Astrocyte (in vitro differentiated cells and primary cell): ENCODE data around the gene GYG2. TPM values are rescaled to one million over a fixed set of nuclear protein-coding genes. Genes with fewer than 3 reads are reported as not detected.
A peak's percentile ranks its signal among the peaks of the same experiment; 100 is the strongest.
"Not testable (repeated sequence)": the region's sequence is repeated elsewhere in the genome, so short reads cannot be mapped to it uniquely, and the experiment has no call there.

Experiments used
- DNase-seq: peaks from one replicate; pipeline ENCODE4 v3.0.0-alpha.2; 2010; ENCODE audit warnings: low read depth
- FAIRE-seq: peaks from 2 replicates; lab custom pipeline; 2011; peaks lifted over from hg19 to GRCh38; lab: Jason Lieb, UNC
- H2AFZ ChIP-seq: 2 replicates; pipeline ENCODE4 v1.6.0; 2012; ENCODE audit warnings: low read depth, low read length, inconsistent platforms
- H3K27ac ChIP-seq: 2 replicates; pipeline ENCODE4 v1.5.1; 2011; ENCODE audit warnings: low read depth, low read length, inconsistent platforms
- H3K27me3 ChIP-seq: 2 replicates; pipeline ENCODE4 v1.6.0; 2011; ENCODE audit warnings: low read length, inconsistent platforms; ENCODE audit not compliant: insufficient read depth
- H3K36me3 ChIP-seq: 2 replicates; pipeline ENCODE4 v1.5.1; 2011; ENCODE audit warnings: low read length, inconsistent platforms; ENCODE audit not compliant: insufficient read depth
- H3K4me1 ChIP-seq: 2 replicates; pipeline ENCODE4 v1.5.1; 2011; ENCODE audit warnings: low read length, inconsistent platforms; ENCODE audit not compliant: insufficient read depth
- H3K4me2 ChIP-seq: 2 replicates; pipeline ENCODE4 v1.6.0; 2012; ENCODE audit warnings: low read length, inconsistent platforms
- H3K4me3 ChIP-seq: 2 replicates; pipeline ENCODE4 v1.5.1; 2011; ENCODE audit warnings: low read depth, mild to moderate bottlenecking, low read length, inconsistent platforms; ENCODE audit not compliant: insufficient read depth
- H3K79me2 ChIP-seq: 2 replicates; pipeline ENCODE4 v1.6.0; 2012; ENCODE audit warnings: mild to moderate bottlenecking, low read length, inconsistent platforms; ENCODE audit not compliant: insufficient read depth
- H3K9ac ChIP-seq: 2 replicates; pipeline ENCODE4 v1.6.0; 2012; ENCODE audit warnings: mild to moderate bottlenecking, low read length, inconsistent platforms
- H3K9me3 ChIP-seq: 2 replicates; pipeline ENCODE4 v1.5.1; 2012; ENCODE audit warnings: low read depth, mild to moderate bottlenecking, low read length, inconsistent platforms; ENCODE audit not compliant: insufficient read depth
- H4K20me1 ChIP-seq: 2 replicates; pipeline ENCODE4 v1.6.0; 2012; ENCODE audit warnings: low read length, inconsistent platforms; ENCODE audit not compliant: insufficient read depth
- H3K27ac Mint-ChIP-seq: one replicate; pipeline ENCODE4 v1.8.0; 2021; ENCODE audit warnings: mild to moderate bottlenecking, mixed read lengths; ENCODE audit not compliant: unreplicated experiment
- H3K27me3 Mint-ChIP-seq: one replicate; pipeline ENCODE4 v1.8.0; 2021; ENCODE audit warnings: low read depth, mixed read lengths; ENCODE audit not compliant: unreplicated experiment
- H3K36me3 Mint-ChIP-seq: one replicate; pipeline ENCODE4 v1.8.0; 2021; ENCODE audit warnings: low read depth, mixed read lengths; ENCODE audit not compliant: unreplicated experiment
- H3K4me1 Mint-ChIP-seq: one replicate; pipeline ENCODE4 v1.8.0; 2021; ENCODE audit warnings: low read depth, mixed read lengths; ENCODE audit not compliant: unreplicated experiment
- H3K4me3 Mint-ChIP-seq: one replicate; pipeline ENCODE4 v1.8.0; 2021; ENCODE audit warnings: mild to moderate bottlenecking, moderate library complexity, mixed read lengths; ENCODE audit not compliant: unreplicated experiment
- H3K9me3 Mint-ChIP-seq: one replicate; pipeline ENCODE4 v1.8.0; 2021; ENCODE audit warnings: mild to moderate bottlenecking, mixed read lengths; ENCODE audit not compliant: unreplicated experiment
- CTCF ChIP-seq: IDR thresholded peaks from 2 replicates; pipeline ENCODE4 v1.5.1; 2011; ENCODE audit warnings: low read depth, mild to moderate bottlenecking, inconsistent platforms, low read length, moderate library complexity; ENCODE audit not compliant: insufficient read depth
- EZH2 ChIP-seq: IDR thresholded peaks from 2 replicates; pipeline ENCODE4 v1.6.1; 2012; ENCODE audit warnings: mild to moderate bottlenecking, low read length, inconsistent platforms; ENCODE audit not compliant: insufficient read depth
- total RNA-seq: library from RNA; stranded (reverse); gene quantifications from 2 replicates; pipeline ENCODE4 v1.2.1, GENCODE V29; 2021

GYG2 gene
- total RNA-seq, 1 donor from 2014 or later, result 15.5 TPM

- no peak overlapping the region for H3K4me3 Mint-ChIP-seq
- DNase-seq, result no peak
- peak overlapping the region; percentile 39 for H3K4me3 ChIP-seq
Observed at GRCh38 chrX:2889045-2889605, 60.4 kb downstream of the GYG2 start.

DNA sequence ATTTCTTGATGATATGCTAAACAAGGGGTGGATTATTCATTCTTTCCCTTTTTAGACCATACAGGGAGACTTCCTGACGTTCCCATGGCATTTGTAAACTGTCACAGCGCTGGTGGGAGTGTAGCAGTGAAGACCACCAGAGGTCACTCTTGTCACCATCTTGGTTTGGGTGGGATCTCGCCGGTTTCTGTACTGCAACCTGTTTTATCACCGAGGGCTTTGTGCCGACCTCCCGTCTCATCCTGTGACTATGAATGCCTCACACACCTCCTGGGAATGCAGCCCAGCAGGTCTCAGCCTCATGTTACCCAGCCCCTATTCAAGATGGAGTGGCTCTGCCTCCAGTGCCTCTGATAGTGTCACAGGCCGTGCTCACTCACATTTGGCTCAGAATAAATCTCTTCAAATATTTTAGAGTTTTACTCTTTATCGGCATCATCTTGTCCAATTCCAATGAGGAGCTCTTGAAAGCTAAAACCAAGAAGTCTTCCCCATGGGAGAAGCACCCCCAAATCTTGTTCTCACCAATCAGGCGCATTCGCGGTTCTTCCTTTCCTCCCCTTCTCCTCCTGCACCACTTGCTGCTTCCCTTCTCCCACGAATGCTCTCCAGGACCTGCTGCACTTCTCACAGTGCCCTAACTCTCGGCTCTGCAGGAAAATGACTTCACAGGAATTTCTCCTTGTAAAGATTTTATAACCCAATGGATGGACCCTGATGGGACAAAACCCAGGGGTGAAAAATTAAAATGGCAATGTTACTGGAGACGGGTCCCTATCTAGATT lies 61.2 kb downstream of the GYG2 start:
- Histone ChIP-seq H3K4me3 (peak overlapping the region; percentile 39), H3K4me2 (peak overlapping the region; percentile 79), H3K9ac (peak overlapping the region; percentile 23), H2AFZ (peak overlapping the region; percentile 41)
- H3K4me3 Mint-ChIP-seq, H3K36me3 Mint-ChIP-seq, H3K27me3 ChIP-seq, H4K20me1 ChIP-seq, H3K27ac ChIP-seq, H3K4me1 ChIP-seq, H3K79me2 ChIP-seq, H3K4me1 Mint-ChIP-seq, DNase-seq, H3K9me3 Mint-ChIP-seq, H3K9me3 ChIP-seq, H3K27me3 Mint-ChIP-seq, H3K36me3 ChIP-seq: not testable (repeated sequence)
- peak overlapping the region; percentile 26 for H3K27ac Mint-ChIP-seq
- FAIRE-seq, result peak; percentile 71
- TF ChIP-seq CTCF, result peak; percentile 20

More at GRCh38 chrX:2889045-2889605, 60.4 kb downstream of the GYG2 start:
- Histone ChIP-seq H3K27ac (no peak overlapping the region), H3K9me3 (no peaks in the 10 kb centered on the region), H2AFZ (peak overlapping the region; percentile 41), H4K20me1 (no peaks in the 10 kb centered on the region), H3K9ac (peak overlapping the region; percentile 23), H3K27me3 (no peaks in the 10 kb centered on the region), H3K36me3 (no peaks in the 10 kb centered on the region), H3K4me1 (no peaks in the 10 kb centered on the region), H3K79me2 (no peaks in the 10 kb centered on the region), H3K4me2 (peak overlapping the region; percentile 79)
- FAIRE-seq, result peak; percentile 58
- Mint-ChIP-seq H3K4me1 (no peaks in the 10 kb centered on the region), H3K9me3 (no peaks in the 10 kb centered on the region), H3K27me3 (no peaks in the 10 kb centered on the region), H3K27ac (no peak overlapping the region), H3K36me3 (no peaks in the 10 kb centered on the region)
- no peak for TF ChIP-seq CTCF
- no peak for TF ChIP-seq EZH2

DNA sequence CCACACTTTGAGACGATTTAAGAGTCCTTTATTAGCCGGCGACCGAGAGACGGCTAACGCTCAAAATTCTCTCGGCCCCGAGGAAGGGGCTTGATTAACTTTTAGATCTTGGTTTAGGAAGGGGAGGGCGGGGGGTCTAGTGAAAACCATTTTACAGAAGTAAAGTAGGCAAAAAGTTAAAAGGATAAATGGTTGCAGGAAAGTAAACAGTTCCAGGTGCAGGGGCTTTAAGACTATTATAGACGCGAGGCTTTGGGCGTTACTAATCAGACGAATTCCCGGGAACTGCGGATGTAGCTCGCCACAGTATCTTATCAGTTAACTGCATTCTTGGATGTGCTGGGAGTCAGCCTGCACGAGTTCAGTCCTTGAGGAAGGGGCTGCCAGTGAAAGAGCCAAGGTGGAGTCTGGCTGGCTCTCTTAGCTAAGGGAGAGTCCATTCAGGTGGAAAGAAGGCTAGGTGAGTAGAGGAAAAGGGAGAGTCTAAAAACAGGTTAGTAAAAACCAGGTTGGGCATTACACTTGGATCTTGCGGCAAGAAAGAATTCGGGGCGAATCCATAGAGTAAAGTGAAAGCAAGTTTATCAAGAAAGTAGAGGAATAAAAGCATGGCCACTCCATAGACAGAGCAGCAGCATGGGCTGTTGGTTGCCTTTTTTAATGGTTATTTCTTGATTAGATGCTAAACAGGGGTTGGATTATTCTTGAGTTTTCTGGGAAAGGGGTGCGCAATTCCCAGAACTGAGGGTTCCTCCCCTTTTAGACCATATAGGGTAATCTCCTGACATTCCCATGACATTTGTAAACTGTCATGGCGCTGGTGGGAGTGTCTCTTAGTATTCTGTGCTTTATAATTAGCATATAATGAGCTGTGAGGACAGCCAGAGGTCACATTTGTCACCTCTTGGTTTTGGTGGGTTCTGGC lies 62.1 kb downstream of the GYG2 start:
- H2AFZ ChIP-seq, H3K36me3 ChIP-seq, H3K27me3 ChIP-seq, H3K4me3 Mint-ChIP-seq, H3K27ac Mint-ChIP-seq, DNase-seq, H3K4me3 ChIP-seq, H4K20me1 ChIP-seq, H3K27ac ChIP-seq, H3K4me2 ChIP-seq, H3K9ac ChIP-seq, H3K79me2 ChIP-seq, H3K4me1 ChIP-seq, H3K36me3 Mint-ChIP-seq, H3K9me3 Mint-ChIP-seq, H3K9me3 ChIP-seq, H3K27me3 Mint-ChIP-seq, H3K4me1 Mint-ChIP-seq: not testable (repeated sequence)
- peak; percentile 20 for FAIRE-seq
